Activated gamma-delta T cell treated with Interleukin-2 at 50 U/mL for 16 hours (primary cell): ENCODE data around the gene SLC36A2.

Source experiments
- DNase-seq: peaks from one replicate; pipeline ENCODE4 v3.0.0-alpha.2; 2020

SLC36A2 gene

DNA sequence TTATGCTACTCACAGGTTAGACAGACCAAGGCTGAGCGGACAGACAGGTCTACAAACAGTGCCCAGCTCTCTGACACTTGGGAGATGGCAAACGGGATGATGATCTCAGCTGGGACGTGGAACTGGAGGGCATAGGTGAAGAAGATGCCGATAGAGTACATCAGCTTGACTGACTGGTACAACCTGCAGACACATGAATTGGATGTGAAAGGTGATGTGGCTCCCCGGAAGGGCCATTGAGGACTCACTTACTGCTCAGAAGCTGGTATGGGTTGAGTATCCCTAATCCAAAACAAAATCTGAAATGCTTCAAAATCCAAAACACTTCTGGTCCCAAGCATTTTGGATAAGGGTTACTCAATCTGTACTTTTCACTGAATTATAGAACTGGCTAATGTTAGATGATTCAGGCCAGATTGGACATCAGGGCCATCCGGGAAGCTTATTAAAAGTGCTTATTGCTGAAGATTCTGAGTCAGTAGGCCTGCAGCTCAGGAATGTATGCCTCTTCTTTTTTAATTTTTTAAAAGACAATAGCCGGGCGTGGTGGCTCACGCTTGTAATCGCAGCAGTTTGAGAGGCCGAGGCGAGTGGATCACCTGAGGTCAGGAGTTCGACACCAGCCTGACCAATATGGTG, 66.2 kb downstream of the SLC36A2 start:
- DNase-seq = no peak

DNA sequence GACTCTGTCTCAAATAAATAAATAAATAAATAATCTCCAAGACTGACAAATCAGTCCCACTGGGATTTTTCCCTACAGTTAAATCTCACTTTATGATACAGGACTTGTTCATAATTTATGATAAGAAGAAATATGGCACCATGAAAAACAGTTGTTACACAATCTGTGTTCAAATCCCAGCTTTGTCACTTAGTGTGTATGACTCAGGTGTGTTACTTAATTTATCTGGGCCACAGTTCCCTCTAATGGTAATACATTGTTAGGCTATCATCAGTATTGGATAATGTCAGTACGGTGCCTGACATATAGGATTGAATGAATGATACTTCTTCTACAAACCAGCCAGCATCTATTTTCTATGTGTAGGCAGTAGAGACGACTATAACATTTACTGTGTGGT, 66.9 kb downstream of the SLC36A2 start:
- no peak for DNase-seq

DNA sequence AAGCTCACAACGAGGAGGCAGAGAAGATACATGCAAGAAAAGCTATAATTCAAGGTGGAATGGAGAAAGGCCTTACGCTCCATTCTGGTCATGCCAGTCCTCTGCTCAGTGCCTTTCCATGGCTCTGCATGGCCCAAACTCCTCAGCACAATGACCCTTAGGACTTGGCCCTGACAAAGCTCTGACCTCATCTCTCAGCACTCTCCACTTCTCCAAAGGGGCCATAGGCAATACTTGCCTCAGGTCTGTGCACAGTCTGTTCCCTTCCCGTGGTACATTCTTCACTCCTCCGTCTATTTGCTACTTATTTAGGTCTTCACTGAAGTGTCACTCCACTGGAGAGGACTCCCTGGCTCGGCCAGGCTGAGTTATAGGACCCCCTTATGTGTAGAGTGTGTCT, 68.5 kb downstream of the SLC36A2 start:
- DNase-seq = no peak

DNA sequence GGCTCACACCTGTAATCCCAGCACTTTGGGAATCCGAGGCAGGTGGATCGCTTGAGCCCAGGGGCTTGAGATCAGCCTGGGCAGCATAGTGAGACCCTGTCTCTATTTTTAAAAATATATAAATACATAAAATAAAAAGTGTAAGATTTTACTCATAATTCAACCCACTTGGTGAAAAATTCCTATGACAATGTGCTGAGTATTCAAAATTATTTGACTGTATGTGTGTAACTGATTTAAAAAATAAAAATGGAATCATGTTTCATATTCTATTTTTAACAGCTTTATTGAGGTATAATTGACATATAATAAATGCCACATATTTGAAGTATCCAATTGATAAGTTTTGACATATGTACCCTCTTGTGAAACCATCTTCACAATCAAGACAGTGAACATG, 71.6 kb downstream of the SLC36A2 start:
- DNase-seq = no peak

DNA sequence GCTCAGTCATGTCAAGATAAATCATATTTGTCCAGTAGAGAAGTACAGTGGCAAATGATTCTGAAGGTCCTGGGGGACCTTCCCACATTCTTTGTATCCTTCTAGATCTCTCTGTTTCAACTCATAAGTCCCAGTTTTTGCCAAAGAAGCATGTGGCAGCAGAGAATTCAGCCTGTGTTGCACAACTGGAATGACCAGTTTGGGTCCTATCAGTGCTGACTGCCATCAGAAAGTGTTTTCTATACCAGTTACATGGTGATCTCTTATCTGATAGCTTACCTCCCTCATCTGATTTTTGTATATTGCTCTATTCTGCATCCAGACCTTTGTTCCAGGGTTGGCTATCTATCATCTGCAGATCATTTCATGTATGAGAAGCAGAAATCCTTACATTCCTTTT, 72.7 kb downstream of the SLC36A2 start:
- no peak for DNase-seq

DNA sequence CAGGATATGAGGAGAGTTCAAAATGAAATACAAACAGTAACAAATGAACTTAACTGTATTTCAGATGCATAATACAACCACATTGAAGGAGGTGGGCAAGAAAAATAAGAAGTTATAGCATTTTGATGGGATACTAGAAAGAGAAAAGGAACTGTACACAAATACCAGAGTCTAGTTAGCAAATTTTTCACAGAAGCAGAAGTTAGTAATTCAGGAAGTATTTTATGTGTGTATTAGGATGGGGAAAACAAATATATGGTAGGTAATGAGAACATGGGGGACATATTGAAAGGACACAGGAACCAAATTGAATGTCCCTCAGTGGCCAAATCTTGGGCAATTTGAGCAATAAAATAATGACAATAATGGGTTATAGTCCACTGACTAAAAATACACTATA, 76.0 kb downstream of the SLC36A2 start:
- DNase-seq = no peak

DNA sequence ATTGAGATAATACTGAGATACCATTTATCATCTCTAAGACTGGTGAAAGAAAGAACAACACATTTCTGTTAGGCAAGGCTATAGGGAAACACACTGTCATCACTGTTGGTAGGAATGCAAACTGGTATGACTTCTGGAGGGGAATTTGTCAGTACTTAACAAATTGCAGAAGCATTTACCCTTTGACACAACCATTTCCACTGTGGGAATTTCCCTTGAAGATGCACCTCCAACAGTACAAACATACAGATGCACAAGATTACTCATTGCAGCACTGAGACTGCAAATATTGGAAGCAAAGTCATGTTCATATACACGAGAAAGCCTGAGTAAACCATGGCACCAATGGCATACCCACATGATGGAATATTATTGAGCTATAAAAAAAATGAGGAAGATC, 76.8 kb downstream of the SLC36A2 start:
- no peak for DNase-seq

DNA sequence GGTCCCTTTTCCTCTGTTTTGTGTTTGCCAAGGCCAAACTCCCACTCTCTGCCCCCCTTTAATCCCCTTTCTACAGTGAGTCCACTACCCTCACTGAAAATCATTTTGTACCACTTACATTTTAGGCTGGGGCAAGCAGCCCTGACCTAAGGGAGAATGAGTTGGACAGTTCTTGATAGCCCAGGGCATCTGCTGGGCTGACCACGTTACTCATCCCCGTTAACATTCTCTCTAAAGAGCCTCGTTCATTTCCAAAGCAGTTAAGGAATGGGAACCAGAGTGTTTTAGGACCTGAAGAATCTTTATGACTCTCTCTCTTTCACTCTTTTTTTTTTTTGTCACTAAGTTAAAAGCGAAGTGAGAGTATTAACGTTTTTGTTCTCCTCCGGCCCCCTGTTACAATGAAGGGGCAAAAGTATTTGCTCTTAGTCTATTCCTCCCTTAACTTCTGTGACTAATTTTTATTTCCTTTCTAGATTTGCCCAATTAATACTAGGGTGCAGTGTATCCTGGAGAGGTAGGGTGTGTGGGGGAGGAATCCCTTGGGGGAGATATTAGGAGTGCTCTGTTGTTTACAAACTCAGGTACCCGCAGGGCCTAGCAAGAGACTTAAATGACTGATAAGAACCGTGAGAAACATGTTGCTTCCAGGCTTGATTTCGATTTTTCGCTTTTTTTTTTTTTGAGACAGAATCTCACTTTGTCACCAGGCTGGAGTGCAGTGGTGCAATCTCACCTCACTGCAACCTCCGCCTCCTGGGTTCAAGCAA, 79.7 kb downstream of the SLC36A2 start:
- no peak for DNase-seq
